Measurements from ENCODE around the gene R3HCC1L.
"Not testable (repeated sequence)": the region's sequence is repeated elsewhere in the genome, so short reads cannot be mapped to it uniquely, and the experiment has no call there.

R3HCC1L gene

GRCh38 chr10:98131619-98132018 lies 2.8 kb upstream of the R3HCC1L start:
- no peak for DNase-seq (ENCODE audit: low spot score)

GRCh38 chr10:98133075-98133752 lies 1.2 kb upstream of the R3HCC1L start:
- DNase-seq (ENCODE audit: low spot score), result not testable (repeated sequence)

DNA sequence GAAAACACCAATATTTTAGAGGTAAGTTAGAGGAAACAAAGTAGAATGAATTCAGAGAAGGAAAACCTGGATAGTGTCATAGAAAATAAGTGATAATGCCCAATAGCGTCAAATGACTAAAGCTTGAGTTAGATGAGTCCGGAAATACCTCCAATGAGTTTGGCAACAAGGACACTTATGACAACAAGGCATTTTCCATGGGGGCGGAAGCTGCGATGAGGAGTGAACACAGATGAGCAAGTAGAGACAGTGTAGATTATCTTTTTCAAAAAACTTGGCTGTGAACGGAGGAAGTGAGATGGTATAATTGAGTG lies 383 bp upstream of the R3HCC1L start:
- DNase-seq (ENCODE audit: low spot score), result no peak

GRCh38 chr10:98135222-98135899 lies 904 bp downstream of the R3HCC1L start:
- DNase-seq (ENCODE audit: low spot score), result no peak

- not testable (repeated sequence) for DNase-seq (ENCODE audit: low spot score)
Measured at GRCh38 chr10:98136775-98137174, 2.3 kb downstream of the R3HCC1L start.

DNA sequence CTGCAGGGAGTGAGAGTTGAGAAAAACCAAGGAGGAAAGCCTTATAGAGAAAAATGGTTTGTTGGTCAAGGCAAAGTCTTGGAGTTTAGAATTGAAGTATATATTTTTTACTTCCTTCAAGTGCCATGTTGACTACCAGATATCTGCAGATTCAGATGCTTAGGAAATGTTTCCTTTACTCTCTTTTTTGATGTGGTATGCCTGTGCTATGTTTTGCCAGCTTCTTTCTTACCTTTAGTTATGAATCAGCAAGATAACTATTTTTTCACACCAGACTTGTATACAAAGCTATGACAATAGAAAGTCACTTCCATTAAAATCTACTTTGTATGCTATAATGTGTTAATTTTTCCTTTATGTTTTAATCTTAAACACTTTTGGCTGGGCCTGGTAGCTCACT lies 3.6 kb downstream of the R3HCC1L start:
- DNase-seq (ENCODE audit: low spot score), result no peak

- DNase-seq (ENCODE audit: low spot score), result no peak
Measured at GRCh38 chr10:98139431-98139830, 5.0 kb downstream of the R3HCC1L start.

- DNase-seq (ENCODE audit: low spot score), result no peak
Measured at GRCh38 chr10:98141484-98142073, 7.1 kb downstream of the R3HCC1L start.

- no peak for DNase-seq (ENCODE audit: low spot score)
Measured at GRCh38 chr10:98144985-98145384, 10.5 kb downstream of the R3HCC1L start.

GRCh38 chr10:98149858-98150257 lies 15.4 kb downstream of the R3HCC1L start:
- no peak for DNase-seq (ENCODE audit: low spot score)

DNA sequence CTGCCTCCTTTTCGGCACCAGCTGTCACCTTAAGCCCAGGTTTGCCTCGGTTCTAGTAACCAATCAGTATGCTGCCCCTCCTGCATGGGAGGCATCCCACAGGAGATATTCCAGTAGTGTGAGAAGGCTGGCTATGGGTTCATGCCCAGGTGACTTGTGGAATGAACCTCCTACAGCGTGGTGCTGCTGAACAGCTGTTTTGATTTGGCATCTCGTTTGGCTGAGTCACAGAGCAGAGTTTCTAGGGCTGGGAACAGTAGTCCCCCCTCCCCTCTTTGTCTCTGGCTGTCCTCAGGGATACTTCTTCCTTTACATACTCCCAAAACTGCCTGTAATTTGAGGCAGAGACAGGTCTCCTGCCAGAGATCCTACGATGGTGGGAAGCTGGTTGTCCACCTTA lies 16.1 kb downstream of the R3HCC1L start:
- no peak for DNase-seq (ENCODE audit: low spot score)

DNA sequence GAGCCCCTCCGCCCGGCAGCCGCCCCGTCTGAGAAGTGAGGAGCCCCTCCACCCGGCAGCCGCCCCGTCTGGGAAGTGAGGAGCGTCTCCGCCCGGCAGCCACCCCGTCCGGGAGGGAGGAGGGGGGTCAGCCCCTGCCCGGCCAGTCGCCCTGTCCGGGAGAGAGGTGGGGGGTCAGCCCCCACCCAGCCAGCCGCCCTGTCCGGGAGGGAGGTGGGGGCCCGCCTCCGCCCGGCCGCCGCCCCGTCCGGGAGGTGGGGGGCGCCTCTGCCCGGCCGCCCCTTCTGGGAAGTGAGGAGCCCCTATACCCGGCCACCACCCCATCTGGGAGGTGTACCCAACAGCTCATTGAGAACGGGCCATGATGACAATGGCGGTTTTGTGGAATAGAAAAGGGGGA lies 18.3 kb downstream of the R3HCC1L start:
- not testable (repeated sequence) for DNase-seq (ENCODE audit: low spot score)

- DNase-seq (ENCODE audit: low spot score), result peak; percentile 22
Measured at GRCh38 chr10:98153213-98153958, 18.9 kb downstream of the R3HCC1L start.

DNA sequence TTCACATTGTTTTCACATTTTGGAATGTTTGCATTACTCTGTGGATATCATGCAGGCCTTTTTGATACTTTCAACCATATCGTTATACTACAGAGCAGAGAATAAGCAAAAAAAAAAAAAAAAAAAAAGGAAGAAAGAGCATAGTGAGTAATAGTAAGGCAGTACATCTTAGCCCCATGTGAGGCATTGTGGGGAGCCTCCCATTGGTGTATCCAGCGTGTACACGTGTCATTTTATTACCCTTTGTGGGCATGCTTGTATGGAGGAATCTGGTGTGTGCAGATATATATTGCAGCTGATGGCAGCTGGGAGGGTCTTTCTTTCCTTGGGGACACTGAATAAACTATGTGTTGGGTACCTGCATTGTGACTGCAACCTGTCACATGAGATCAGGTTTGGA lies 19.6 kb downstream of the R3HCC1L start:
- no peak for DNase-seq (ENCODE audit: low spot score)

GRCh38 chr10:98158576-98158975 lies 24.1 kb downstream of the R3HCC1L start:
- DNase-seq (ENCODE audit: low spot score), result no peak

DNA sequence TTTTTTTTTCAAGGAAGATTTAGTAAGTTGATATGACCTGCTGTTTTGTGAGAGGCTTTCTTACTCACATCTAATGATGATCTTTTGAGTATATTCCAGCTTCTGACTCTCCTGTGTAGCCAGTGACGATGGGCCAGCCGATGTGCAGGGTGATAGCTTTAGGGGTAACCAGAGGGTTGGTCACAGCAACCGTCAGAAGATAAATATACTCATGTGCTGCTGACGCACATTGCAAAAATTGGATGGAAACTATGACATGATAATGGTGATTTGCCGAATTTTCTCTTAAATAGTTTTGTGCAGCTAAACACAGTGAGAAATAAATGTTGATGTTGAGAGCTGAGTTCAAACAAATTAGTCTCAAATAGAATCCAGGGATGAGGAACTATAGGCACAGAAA lies 29.5 kb downstream of the R3HCC1L start:
- no peak for DNase-seq (ENCODE audit: low spot score)

GRCh38 chr10:98167191-98167590 lies 32.7 kb downstream of the R3HCC1L start:
- no peak for DNase-seq (ENCODE audit: low spot score)

DNA sequence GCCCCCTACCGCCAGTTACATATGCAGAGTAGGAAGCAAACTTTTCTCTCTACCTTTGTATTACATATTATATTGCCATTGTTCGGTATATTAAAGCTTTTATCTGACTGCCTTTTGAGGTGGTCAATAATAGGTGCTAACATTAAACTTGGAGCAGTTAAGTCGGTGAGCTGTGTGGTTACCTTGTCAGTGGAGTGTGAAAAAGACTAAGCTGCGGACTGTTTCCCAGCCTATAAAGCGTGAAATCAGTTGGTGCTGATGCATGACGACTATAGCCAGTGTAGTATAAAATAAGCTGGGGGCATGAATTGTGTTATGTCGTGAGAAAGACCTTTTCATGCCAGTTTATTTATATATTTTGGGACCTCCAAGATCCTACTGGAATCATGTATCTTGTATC lies 33.7 kb downstream of the R3HCC1L start:
- no peak for DNase-seq (ENCODE audit: low spot score)

DNA sequence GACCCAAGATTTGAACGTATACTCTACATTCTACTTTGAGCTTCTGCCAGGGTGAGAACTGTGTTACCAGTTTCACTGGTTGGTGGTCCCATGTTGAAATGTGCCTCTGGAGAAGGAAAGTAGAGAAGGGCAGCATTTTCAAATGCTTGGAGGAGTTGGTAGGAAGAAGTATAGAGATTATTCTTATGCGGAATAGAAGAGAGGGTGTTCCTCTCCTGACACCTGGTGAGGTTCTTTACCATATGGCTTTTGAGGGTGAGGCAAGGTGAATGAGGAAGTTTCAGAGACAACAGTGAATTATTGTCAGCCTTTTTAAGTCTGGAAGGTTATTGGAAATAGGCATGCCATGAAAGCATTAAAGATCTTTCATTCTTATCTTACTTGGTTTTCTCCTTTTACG lies 34.3 kb downstream of the R3HCC1L start:
- no peak for DNase-seq (ENCODE audit: low spot score)

- DNase-seq (ENCODE audit: low spot score), result no peak
Measured at GRCh38 chr10:98169379-98169778, 34.9 kb downstream of the R3HCC1L start.

- DNase-seq (ENCODE audit: low spot score), result peak; percentile 63
Measured at GRCh38 chr10:98170249-98171117, 36.0 kb downstream of the R3HCC1L start.

- DNase-seq (ENCODE audit: low spot score), result no peak
Measured at GRCh38 chr10:98172073-98172472, 37.6 kb downstream of the R3HCC1L start.
